Tibial nerve (tissue), 4 donors: ENCODE data around the gene CYFIP2. TPM values are rescaled to one million over a fixed set of nuclear protein-coding genes. Genes with fewer than 3 reads are reported as not detected.
A peak's percentile ranks its signal among the peaks of the same experiment; 100 is the strongest.

Experiments
- DNase-seq, 2 donors: peaks; one replicate each; pipeline ENCODE4 v3.0.0-alpha.2; 2019; ENCODE audit warnings: low spot score in 2 of 2
- H3K27ac ChIP-seq, 4 donors: fragments of 200-600 bp; sonication (generic) in 3 of 4; one replicate each; pipeline ENCODE4 v1.5.1; 2017 to 2019; ENCODE audit warnings: mild to moderate bottlenecking in 1 of 4
- H3K27me3 ChIP-seq, 2 donors: fragments of 200-600 bp; sonication (generic) in 1 of 2; one replicate each; pipeline versions ENCODE4 v1.5.1 to v1.6.0; 2017 to 2019
- H3K36me3 ChIP-seq, 3 donors: fragments of 200-600 bp; sonication (generic); one replicate each; pipeline ENCODE4 v1.5.1; 2018 to 2019
- H3K4me1 ChIP-seq, 4 donors: fragments of 200-600 bp; sonication (generic) in 3 of 4; one replicate each; pipeline ENCODE4 v1.5.1; 2017 to 2019
- H3K4me3 ChIP-seq, 4 donors: fragments of 200-600 bp; sonication (generic) in 3 of 4; one replicate each; pipeline ENCODE4 v1.5.1; 2017 to 2019; ENCODE audit warnings: mild to moderate bottlenecking in 1 of 4, moderate library complexity in 1 of 4
- H3K9me3 ChIP-seq, 4 donors: fragments of 200-600 bp; sonication (generic) in 3 of 4; one replicate each; pipeline ENCODE4 v1.5.1; 2017 to 2019
- CTCF ChIP-seq, 5 experiments: fragments of 200-600 bp in 3 of 5; fragments of 450-650 bp in 2 of 5; sonication (generic) in 3 of 5; IDR thresholded peaks; one replicate each; pipeline ENCODE4 v1.5.1; 2016 to 2019; ENCODE audit warnings: antibody characterized with exemption in 5 of 5, mild to moderate bottlenecking in 3 of 5, moderate library complexity in 2 of 5
- EP300 ChIP-seq, 2 donors: sonication (generic); formaldehyde crosslinking; IDR thresholded peaks; one replicate each; pipeline ENCODE4 v1.6.1; 2017; ENCODE audit warnings: antibody characterized with exemption in 2 of 2, mild to moderate bottlenecking in 1 of 2
- POLR2A ChIP-seq, 2 donors: fragments of 450-650 bp; IDR thresholded peaks; one replicate each; pipeline ENCODE4 v1.6.1; 2017; ENCODE audit warnings: antibody characterized with exemption in 2 of 2, mild to moderate bottlenecking in 2 of 2, moderate library complexity in 2 of 2
- WGBS, 2 donors: methylation state at CpG; one replicate each; pipeline ENCODE4 v1.1.5; 2018; 5-methylcytosine and 5-hydroxymethylcytosine counted together
- total RNA-seq, 4 donors: library from RNA; depleted of rRNA; stranded (reverse); fragments of >200 nt; gene quantifications; one replicate each; pipeline ENCODE4 v1.1.0, GENCODE V29; 2016

Gene CYFIP2
- total RNA-seq, 4 donors from 2014 or later = 14.4 to 27.3 (median 18.0) TPM

GRCh38 chr5:157324237-157324636, 58.3 kb downstream of the CYFIP2 start:
- H3K27ac ChIP-seq = no peak overlapping the region
- WGBS, 2 donors = 84 to 97% methylated on average over 7 of the region's 7 CpGs
- H3K36me3 ChIP-seq = peaks cover 0 to 49% (median 5%) of the 10 kb centered on the region in 3 donors
- no peaks in the 10 kb centered on the region for H3K9me3 ChIP-seq
- H3K4me1 ChIP-seq = peaks cover 0 to 11% (median 0%) of the 10 kb centered on the region in 4 donors
- DNase-seq = no peak
- TF ChIP-seq EP300 (IDR thresholded peaks at IDR 0.05) (no peak), POLR2A (IDR thresholded peaks at IDR 0.05) (no peak), CTCF (IDR thresholded peaks at IDR 0.05) (no peak)
- no peak overlapping the region for H3K4me3 ChIP-seq
- H3K27me3 ChIP-seq = no peaks in the 10 kb centered on the region

GRCh38 chr5:157326440-157327005, 60.6 kb downstream of the CYFIP2 start:
- Histone ChIP-seq H3K9me3 (no peaks in the 10 kb centered on the region), H3K27ac (no peak overlapping the region), H3K36me3 (peaks cover 0 to 41% (median 5%) of the 10 kb centered on the region in 3 donors), H3K4me3 (no peak overlapping the region), H3K4me1 (peaks cover 0 to 11% (median 0%) of the 10 kb centered on the region in 4 donors), H3K27me3 (no peaks in the 10 kb centered on the region)
- WGBS, 2 donors = 62 to 65% methylated on average over 7 of the region's 7 CpGs
- DNase-seq = no peak
- TF ChIP-seq EP300 (IDR thresholded peaks at IDR 0.05) (no peak), POLR2A (IDR thresholded peaks at IDR 0.05) (no peak), CTCF (IDR thresholded peaks at IDR 0.05) (no peak)

- peaks cover 0 to 11% (median 0%) of the 10 kb centered on the region in 4 donors for H3K4me1 ChIP-seq
- peaks cover 0 to 51% (median 15%) of the 10 kb centered on the region in 3 donors for H3K36me3 ChIP-seq
- no peak for DNase-seq
- WGBS, 2 donors = 72 to 78% methylated on average over 3 of the region's 3 CpGs
- TF ChIP-seq CTCF (IDR thresholded peaks at IDR 0.05) = no peak
- TF ChIP-seq EP300 (IDR thresholded peaks at IDR 0.05) = no peak
- TF ChIP-seq POLR2A (IDR thresholded peaks at IDR 0.05) = no peak
- H3K4me3 ChIP-seq = no peak overlapping the region
- peak overlapping the region in 1 of 4 donors; percentile 28 for H3K27ac ChIP-seq
- H3K27me3 ChIP-seq = no peaks in the 10 kb centered on the region
- H3K9me3 ChIP-seq = no peaks in the 10 kb centered on the region
Observed at GRCh38 chr5:157327771-157328170, 61.8 kb downstream of the CYFIP2 start.

GRCh38 chr5:157328277-157328912, 62.5 kb downstream of the CYFIP2 start:
- WGBS, 2 donors = 21 to 22% methylated on average over 12 of the region's 12 CpGs
- TF ChIP-seq POLR2A (IDR thresholded peaks at IDR 0.05) (no peak), CTCF (IDR thresholded peaks at IDR 0.05) (peak; percentile 83 to 94 (median 88)), EP300 (IDR thresholded peaks at IDR 0.05) (peak in 1 of 2 donors; percentile 28)
- Histone ChIP-seq H3K4me1 (peaks cover 0 to 11% (median 0%) of the 10 kb centered on the region in 4 donors), H3K4me3 (peak overlapping the region in 1 of 4 donors; percentile 26), H3K27ac (peak overlapping the region in 1 of 4 donors; percentile 28), H3K36me3 (peaks cover 0 to 56% (median 15%) of the 10 kb centered on the region in 3 donors), H3K9me3 (no peaks in the 10 kb centered on the region), H3K27me3 (no peaks in the 10 kb centered on the region)
- peak in 1 of 2 donors; percentile 51 for DNase-seq

GRCh38 chr5:157331807-157332206, 65.9 kb downstream of the CYFIP2 start:
- Histone ChIP-seq H3K9me3 (no peaks in the 10 kb centered on the region), H3K27me3 (no peaks in the 10 kb centered on the region), H3K27ac (no peak overlapping the region), H3K36me3 (peaks cover 0 to 31% (median 10%) of the 10 kb centered on the region in 3 donors), H3K4me1 (peaks cover 0 to 25% (median 0%) of the 10 kb centered on the region in 4 donors), H3K4me3 (no peak overlapping the region)
- no peak for DNase-seq
- WGBS, 2 donors = 85 to 87% methylated on average over 3 of the region's 3 CpGs
- TF ChIP-seq EP300 (IDR thresholded peaks at IDR 0.05) = no peak
- no peak for TF ChIP-seq CTCF (IDR thresholded peaks at IDR 0.05)
- no peak for TF ChIP-seq POLR2A (IDR thresholded peaks at IDR 0.05)
